ENCODE data around the gene DLX2. TPM values are rescaled to one million over a fixed set of nuclear protein-coding genes. Genes with fewer than 3 reads are reported as not detected.

The DLX2 gene
- total RNA-seq, 1 donor from 2014 or later: not detected

DNA sequence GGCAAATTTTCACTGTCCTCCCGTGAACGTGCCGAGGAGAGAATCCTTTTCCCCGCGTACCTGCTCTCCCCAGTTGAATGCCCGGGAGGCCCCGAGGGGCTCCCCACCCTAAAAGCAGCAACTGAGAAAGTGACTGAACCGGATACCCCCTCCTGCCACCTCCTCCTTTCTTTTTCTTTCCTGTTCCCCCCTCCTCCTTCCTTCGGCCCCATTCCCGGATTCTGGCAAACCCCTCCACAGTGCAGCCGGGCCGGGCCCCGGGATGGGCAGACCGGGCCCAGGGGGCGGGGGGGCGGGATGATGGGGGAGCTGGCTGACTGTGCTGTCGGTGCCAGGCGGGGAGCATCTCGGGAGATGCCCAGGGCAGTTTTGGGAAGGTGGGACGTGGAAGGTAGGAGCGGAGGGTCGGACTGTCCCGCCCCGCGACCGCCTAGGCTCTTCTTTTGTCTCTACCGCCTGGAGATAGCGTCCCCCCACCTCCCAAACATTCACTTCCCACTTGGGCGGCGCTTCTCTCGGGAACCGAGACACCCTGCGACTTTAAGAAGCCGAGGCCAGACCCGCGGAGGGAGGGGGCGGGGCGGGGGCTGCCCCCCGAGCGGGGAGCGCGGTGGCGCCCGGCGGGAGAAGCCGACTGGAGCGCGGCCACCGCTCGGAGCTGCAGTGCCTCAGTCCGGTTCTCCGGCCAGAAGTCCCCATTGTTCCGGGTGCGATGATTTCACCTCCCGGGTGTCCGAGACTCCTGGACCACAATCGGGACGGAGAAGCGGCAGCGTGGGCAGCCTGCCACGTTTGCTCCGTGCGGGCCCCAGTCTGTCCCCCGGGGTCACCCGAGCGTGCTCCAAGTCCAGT, 8.2 kb downstream of the DLX2 start:
- no peak for DNase-seq (ENCODE audit: low read depth in 2 of 2)

DNA sequence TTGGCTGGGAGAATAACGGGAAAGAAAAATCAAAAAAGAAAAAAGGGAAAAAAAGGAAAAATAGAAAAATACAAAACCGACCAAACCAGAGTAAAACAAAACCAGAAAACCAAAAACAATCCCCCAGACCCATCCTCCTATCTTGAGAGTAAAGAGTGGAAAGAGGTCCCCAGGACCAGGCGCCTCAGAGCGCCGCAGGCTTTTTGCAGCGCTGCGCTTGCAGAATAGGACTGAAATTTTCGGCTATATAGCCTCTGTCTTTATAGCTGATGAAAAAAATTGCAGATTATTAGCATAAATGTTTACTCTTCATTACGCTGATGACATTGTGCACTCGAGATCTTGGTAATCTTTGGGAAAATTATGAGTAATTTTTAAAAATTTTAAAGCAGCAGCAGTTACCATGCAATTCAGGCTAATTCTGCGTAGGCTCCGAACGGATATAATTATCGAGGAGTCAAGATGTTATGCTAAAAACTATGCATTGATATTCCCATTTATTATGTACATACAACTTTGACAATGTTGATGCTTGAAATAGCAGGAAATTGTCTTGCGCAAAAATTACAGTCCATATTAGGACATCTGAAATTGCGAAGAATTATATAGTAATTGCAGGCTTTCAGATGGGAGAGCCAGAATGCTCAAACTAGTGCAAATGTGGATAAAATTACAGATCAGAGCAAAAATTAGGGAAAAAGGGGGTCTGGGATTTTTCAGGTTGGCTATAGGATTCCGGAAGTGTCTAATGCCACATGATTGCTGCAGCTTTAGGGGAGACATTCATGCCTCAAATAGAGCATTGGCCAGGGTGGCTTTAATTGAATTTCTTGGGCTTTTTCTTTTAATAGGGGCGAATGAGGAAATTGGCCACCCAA, 9.0 kb downstream of the DLX2 start:
- no peak for DNase-seq (ENCODE audit: low read depth in 2 of 2)

DNA sequence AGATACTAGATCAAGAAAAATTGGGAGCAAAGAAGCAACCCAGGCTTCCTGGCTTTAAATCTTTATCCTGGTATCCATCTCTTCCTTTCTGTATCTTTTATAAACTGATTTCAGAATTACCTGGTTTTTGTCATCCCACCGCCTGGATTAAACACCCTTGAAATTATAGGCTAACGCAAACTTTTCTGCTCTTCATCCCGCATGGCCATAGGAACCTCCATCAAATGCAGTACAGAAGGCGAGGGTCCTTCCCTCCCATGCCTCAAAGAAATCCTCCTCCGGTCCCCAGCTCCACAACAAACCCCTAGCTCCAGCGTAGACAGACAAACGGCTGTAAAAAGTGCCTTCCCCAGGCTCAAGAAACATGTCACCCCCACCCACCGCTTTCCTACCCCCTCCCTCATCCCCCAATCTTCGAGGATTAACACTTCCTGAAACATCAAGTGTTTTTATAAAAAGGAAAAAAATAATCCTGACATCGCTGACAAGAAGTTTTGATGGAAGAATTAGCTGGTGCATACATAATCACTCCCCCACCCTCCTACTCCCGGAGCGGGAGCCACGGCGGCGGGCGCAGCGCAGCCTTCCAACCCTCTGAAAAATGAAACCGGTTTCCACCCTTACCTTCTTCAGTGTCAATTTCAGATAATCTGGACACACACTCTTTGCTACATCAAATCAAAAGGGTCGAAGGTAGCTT, 9.8 kb downstream of the DLX2 start:
- DNase-seq (ENCODE audit: low read depth in 2 of 2): no peak

DNA sequence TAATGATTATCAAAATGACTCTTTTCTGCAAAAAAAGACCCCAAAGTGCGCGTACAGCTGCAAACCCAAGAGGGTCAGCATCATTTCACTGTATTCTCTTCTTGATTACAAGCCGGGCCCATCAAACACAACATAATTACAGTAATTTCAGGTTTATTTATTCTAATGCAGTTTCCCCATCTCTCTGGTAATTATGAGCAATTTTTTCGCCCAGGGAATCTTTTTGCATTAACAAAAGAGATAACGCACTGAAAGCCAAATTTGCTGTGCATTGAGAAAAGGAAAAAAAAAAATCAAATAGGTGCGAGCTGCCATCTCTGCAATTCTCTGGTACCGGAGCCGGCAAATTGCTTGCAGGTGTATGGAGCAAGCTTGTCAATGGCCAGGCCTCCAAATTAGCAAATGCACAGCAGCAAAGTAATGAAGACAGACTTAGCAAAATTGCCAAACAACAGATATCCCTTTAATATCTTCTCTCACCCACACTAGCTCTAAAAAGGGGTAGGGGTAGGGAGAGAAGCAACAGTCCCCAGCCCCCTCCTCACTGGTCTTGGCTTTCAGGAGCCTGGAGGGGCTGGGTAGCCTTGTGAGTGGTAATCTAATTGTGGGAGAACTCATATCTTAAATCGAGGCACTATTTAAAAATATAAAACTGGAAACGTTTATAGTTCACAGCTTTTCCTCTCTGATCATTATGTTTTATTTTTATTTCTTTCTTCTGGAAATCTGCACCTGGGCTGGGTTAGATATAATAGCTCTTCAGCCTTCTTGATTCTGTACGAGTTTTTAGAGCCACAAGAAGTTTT, 10.7 kb downstream of the DLX2 start:
- no peak for DNase-seq (ENCODE audit: low read depth in 2 of 2)

DNA sequence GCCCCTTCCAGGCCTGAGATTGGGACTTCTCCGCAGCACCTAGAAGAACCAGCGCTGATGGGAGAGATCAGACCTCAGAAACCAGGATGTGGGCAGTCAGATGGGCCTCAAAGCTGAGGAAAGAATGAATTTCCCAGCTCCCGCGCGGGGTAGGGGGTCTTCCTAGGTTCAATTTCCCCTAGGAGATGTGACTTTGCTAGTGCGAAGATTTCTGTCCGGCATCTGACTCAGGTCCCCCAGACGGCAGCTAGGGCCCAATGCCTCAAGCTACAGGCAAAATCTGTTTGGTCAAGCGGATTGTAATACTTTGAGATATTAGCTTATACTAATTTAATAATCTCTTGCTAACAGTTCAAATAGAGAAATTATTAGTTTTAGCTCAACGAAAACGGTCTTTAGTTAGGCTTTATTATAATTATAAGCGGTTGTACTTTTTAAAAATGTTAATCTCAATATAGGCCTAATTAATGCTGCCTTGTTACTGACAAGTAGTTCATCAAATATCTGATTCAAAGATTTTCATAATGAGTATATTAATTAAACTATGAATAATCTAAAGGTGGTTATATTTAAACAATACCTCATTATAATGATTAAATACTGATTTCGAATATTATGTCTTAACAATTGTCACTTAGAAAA, 11.6 kb downstream of the DLX2 start:
- no peak for DNase-seq (ENCODE audit: low read depth in 2 of 2)

DNA sequence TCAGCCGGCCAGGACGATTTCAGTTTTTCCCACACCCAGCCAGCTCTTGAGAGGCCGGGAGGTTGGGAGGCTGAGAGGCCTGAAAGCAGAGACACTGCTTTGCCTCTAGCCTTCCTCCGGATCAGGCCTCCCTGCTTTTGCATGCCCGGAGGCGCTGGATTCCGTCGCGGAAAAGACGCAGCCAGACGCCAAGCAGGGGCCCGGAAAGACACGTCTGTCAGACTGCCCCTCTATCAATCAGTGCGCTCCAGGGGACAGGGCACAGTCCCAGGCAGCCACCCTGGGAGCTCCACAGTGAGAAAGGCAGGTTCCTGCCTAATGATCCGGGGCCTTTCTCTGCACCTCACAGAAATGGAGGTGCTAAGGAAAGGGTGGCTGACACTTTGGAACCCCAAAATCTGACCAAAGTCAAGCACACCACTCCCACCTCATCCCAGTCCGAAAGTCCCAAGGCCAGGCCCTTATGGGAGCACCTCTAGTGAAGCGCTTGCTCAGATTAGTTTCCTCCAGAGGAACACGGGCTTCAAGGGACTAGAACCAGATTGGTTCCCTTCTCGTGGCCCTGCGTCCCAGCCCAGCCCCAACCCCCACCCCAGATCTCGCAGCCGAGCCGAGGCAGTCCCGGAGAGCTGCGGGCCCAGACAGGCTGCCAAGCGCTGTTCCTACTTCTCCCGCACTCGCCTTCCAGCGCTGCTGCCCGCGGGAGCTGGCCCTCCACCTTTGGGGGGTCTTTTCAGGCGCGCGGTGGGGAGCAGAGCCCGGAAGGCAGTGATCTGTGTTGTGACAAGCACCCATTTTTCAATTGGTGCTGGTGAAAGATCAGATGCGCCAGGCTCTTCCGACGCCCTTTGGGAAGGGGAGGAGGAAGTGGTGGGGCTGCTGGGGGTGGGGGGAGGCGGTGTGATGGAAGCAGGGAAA, 12.4 kb downstream of the DLX2 start:
- no peak for DNase-seq (ENCODE audit: low read depth in 2 of 2)

DNA sequence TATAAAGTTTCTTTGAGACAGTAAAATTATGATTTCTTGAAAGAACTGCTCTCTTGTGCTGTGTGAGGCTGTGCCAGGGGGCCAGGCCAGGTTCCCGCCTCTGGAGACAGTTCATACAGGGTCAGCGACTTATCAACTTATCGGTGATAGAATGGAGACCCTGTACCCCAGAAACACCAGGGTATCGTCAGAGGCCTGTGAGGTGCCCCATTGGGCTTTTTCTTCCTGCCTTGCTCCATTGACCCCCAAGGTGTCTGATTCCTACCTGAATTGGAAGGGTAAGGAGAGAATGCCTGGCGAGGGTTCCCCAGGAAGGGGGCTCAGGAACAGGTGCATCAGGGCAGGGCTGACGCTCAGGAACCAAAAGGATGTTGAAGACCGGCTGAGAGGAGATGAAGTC, 13.1 kb downstream of the DLX2 start:
- no peak for DNase-seq (ENCODE audit: low read depth in 2 of 2)

DNA sequence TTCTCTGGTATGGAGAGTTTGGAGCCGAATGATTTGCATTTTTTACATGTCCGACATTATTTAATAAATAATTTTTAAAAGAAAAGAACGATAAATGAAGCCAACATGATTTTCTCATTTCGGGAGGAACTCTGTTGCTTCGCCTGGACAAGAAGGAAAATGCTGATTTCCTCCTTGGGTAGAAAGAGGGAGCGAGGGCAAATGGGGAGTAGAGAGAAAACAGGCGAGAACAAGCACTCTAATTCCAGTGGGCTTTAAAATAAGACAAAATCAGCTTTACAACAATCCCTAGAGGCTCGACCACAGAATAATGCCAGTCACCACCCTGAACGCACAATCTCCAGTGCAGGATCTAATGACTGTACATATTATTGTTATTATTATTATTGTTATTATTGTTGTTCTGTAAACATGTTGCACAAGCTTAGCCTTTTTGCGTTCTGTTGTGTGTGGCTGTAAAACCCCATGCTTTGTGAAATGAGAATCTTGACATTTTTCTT, 13.6 kb downstream of the DLX2 start:
- no peak for DNase-seq (ENCODE audit: low read depth in 2 of 2)

DNA sequence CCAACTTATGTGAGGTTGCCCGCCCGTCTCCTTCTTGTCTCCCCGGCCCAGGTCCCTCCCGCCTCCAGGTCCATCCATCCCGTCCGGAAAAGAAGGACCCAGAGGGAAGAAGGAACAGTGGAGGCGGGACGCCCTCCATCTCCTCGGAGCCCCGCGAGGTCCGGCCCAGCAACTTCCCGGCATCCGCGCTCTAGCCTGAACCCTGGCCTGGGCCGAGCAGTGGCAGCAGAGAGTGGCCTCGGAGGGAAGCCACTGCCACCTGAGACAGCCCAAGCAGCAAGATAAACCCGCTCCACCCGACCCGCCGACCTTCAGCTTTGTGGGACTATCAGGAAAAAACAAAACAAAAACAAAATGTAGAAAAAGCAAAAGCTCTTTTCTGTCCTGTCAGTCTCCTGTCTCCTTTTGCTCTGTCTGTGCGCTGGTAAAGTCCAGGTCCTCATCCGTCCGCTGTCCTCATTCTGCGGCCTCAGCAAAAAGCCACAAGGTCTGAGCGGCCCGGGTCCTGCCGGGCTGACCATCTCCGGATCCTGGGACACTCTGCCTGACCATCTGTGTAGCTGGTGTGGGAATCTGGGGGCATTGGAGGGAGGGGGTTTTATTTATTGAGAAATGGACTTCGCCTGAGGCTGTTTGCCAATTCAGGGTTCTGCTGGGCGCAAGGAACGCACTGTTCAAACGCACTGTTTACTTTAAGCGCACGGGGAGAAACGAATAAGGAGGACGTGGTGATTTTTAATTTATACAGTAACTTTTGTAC, 14.3 kb downstream of the DLX2 start:
- no peak for DNase-seq (ENCODE audit: low read depth in 2 of 2)

DNA sequence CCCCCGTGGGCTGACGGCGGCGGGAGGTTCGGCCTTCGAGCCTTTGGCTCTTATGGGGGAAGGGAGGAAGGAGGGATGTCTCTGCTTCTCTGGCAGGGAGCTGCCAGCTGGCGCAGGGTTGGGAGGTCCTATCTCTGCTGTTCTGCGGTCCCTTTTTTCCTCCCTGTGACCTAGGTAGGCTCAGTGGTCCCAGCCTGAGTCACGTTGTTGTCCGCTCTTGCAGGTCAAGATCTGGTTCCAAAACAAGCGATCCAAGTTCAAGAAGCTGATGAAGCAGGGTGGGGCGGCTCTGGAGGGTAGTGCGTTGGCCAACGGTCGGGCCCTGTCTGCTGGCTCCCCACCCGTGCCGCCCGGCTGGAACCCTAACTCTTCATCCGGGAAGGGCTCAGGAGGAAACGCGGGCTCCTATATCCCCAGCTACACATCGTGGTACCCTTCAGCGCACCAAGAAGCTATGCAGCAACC, 14.9 kb downstream of the DLX2 start:
- no peak for DNase-seq (ENCODE audit: low read depth in 2 of 2)

DNA sequence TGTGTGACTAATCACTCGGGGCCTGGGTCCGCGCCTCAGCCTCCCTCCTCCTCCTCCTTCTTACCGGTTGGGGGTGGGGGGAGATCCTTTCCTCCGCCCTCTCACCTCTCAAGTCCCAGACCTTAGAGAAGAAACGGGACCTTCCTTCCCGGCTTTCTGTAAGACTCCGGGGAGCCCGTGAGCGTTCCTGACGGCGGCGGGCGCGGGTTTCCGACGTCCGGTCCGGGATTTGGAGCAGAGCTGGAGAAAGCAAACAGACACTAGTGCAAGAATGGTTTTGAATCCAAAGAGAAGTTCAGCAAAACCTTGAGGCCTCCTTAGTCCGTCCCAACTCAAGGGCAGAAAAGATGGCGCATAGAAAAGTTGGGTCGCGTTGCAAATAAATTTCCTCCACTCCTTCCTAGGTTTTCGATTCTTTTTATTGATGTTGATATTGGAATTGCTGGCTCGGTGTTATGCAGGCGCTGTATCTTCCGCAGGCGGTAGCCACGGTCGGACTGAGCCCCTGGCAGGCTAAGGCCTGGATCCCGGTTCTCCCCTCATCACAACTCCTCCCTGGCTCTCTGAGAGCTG, 15.4 kb downstream of the DLX2 start:
- DNase-seq (ENCODE audit: low read depth in 2 of 2): no peak

DNA sequence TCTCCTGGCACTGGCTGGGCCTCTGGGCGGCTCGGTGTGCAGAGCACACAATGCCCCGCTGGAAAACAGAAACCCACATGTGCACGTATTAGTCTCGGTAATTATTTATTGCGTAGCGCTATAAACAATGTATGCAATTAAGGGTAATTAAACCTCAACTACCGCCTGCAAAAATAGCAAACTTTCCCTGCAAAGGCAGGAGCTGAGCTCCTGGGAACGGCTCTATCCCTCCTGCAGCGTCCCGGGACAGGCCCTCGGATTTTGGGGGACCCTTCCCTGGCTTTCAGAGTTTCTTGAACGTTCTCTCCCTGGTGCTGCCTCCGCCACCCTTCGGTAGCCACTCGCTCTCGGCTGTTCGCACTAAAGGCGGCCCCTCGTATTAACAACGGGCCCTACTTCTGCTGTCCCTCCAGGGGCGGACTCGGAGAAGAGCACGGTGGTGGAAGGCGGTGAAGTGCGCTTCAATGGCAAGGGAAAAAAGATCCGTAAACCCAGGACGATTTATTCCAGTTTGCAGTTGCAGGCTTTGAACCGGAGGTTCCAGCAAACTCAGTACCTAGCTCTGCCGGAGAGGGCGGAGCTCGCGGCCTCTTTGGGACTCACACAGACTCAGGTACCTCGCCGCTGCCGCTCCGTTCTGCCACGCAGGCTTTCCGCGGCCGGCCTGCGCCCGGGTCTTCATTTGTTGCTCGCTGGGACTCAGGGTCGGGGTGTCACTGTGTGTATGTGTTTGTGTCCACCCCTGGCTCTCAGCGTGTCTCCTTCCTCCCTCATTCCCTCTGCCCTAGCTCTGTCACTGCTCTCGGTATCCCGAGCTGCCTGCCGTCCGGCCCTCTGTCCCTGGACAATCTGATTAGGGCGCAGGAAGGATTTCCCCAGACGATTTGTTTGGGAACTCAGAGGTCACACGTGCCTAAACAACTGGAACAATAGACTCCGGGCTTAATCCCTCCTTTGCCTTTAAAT, 16.2 kb downstream of the DLX2 start:
- no peak for DNase-seq (ENCODE audit: low read depth in 2 of 2)

DNA sequence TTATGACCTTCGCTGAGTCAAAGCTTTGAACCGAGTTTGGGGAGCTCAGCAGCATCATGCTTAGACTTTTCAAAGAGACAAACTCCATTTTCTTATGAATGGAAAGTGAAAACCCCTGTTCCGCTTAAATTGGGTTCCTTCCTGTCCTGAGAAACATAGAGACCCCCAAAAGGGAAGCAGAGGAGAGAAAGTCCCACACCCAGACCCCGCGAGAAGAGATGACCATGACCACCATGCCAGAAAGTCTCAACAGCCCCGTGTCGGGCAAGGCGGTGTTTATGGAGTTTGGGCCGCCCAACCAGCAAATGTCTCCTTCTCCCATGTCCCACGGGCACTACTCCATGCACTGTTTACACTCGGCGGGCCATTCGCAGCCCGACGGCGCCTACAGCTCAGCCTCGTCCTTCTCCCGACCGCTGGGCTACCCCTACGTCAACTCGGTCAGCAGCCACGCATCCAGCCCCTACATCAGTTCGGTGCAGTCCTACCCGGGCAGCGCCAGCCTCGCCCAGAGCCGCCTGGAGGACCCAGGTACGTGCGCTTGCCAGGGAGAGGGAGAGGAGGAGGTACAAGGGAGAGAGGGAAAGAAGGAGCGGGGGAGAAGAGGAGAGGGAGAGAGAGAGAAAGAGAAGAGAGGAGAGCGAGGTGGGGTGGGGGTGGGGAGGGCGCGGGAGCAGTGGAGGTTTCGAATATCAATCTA, 17.1 kb downstream of the DLX2 start, which contains the start of gene DLX1:
TSS of gene DLX1 (plus strand) at position 48 of the 700 bp plus-strand sequence. CDS start at position 219, 171 bp downstream.
- no peak for DNase-seq (ENCODE audit: low read depth in 2 of 2)

DNA sequence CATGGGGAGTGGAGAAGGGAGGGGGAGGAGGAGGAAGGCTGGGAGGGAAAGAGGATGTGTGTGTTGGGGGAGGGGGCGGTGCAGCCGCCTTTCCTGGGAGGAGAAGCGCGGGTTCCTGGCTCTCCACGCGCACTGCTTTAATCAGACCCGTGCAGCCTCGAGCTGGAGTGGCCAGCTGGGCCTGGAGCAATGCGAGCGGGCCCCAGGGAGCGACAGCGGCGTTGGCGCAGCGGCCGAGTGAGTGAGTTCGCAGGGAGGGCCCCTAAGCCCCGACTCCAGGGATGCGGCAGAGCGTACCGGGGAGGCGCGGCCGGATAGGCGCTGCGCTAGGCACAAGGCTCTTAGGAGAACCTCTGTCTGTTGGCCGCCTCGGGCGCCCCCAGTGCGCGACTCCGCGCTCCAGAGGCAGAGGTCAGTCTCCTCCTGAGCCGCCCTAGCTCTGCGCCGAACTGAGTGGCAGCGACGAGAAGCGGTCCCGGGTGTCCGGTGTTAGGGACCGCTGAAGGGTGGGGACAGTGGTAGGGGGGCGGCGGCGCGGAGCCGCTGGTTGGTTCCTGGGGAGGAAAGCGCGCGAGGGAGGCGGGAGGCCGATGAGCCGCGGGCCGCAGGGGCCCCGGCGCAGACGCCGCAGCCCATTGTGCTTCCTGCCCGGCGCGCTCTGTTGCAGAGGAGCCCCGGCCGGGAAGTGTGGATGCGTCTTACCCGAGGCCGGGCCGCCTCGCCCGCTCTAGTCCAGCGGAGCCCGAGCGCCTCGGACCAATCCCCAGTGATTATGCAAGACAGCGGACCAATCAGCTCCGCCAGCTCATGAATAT, 17.8 kb downstream of the DLX2 start:
- DNase-seq (ENCODE audit: low read depth in 2 of 2): peak; percentile 66 to 93

DNA sequence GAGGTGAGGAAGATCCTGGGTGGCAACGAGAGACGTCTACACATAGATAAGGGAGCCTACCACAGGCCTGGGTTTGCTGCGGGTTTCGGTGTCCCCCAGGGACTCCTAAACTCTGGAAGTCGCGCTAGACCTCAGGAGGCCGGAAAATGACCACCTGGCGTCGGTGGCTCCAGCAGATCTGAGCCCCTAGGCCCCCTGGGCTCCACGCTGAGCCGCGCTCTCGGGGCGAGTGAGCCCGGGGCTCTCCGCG, 18.4 kb downstream of the DLX2 start:
- DNase-seq (ENCODE audit: low read depth in 2 of 2): no peak

Measured in dermis microvascular lymphatic vessel endothelial cell (primary cell).